Measurements from ENCODE around the gene MPHOSPH6.
"Not testable (repeated sequence)": the region's sequence is repeated elsewhere in the genome, so short reads cannot be mapped to it uniquely, and the experiment has no call there.

The MPHOSPH6 gene

DNA sequence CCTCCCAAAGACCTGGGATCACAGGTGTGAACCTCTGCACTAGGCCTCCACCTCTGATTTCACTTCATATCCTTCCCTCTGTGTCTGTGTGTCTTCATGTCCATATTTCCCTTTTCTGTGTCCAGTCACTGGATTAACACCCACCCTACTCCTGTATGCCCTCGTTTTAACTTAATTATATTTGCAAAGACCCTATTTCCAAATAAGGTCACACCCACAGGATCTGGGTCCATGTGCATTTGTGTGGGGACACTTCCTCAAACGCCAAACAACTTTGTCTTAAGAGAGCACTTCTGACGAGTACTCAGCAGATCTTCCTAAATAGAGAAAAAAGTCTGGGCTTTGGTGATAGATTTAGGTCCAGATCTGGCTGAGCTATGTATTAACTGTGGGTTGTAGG lies 56.3 kb downstream of the MPHOSPH6 start:
- no peak for DNase-seq

DNA sequence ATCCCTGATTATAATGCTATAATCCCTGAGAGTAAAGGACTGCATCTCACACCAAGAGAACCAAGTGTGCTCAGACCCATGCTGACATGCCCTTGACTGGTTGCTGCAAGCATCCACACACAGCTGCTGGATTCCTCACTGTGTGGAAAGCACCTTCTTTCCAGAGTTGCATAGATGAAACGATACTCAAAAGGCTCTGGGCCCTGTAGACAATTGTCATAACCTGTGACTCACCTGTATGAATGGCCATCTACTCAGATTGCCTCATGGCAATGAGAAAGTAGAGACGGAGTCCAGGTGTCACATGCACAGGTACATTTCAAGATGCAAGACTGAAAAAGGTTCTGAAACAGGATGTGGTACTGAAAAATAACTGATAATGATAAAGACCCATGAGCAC lies 58.1 kb downstream of the MPHOSPH6 start:
- no peak for DNase-seq

DNA sequence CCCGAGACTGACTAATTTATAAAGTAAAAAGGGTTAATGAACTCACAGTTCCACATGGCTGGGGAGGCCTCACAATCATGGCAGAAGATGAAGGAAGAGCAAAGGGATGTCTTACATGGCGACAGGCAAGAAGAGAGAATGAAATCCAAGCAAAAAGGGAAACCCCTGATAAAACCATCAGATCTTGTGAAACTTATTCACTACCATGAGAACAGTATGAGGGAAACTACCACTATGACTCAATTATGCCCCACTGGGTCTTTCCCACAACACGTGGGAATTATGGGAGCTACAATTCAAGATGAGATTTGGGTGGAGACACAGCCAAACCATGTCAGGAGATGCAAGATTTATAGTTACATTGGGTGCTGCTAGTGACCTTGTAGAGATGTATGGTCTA lies 60.8 kb downstream of the MPHOSPH6 start:
- not testable (repeated sequence) for DNase-seq

DNA sequence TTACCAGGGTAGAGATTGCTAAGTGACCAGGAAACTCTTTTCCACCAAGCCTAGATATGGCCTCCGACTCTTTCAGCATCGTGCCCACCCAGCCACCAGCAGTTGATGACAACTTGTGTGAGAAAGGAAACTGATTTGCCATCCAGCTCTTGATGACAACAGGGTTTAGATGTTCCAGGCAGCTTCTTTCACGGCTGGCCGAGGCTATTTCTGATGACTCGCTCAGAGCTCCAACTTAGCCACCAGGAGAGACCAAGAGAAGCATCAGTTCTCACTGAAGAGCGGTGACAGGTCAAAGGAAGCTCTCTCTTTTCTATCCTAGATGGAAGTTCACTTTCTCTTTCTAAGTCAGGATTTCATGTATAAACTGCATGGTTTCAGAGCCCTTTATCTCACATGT lies 61.2 kb downstream of the MPHOSPH6 start:
- no peak for DNase-seq

DNA sequence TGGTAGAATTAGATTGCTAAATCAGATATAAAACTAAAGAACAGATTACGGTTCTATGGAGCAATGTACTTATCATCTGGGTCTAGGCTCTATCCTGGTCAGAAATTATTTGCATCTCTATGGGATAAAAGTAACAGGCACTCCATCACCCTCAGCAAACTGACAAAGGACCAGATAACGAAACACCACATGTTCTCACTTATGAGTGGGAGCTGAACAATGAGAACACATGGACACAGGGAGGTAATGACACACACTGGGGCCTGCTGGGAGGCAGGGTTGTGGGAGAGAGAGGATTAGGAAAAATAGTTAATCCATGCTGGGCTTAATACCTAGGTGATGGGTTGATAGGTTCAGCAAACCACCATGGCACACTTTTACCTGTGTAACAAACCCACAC lies 61.9 kb downstream of the MPHOSPH6 start:
- DNase-seq: no peak

DNA sequence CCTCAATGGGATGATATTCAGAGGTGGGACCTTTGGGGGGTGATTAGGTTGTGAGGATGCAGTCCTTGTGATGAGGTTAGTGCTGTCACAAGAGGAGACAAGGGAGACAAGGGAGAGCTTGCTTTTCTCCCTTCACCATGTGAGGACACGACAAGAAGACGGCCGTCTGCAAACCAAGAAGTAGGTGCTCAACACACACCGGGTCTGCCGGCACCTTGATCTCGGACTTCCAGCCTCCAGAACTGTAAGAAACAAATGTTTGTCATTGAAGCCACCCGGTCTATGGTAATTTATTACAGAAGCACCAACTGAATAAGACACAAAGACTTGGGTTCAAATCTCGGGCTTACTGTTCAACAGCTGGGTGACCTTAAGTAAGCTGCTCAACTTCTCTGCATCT lies 64.9 kb downstream of the MPHOSPH6 start:
- no peak for DNase-seq
